GM12801 (cell line): ENCODE measurements around the gene COMMD9.

ENCODE experiments used
- TF ChIP-seq, protein P1 (sequence below): IDR thresholded peaks from one replicate; pipeline ENCODE4 v1.5.1; 2011; ENCODE audit warnings: control low read depth; ENCODE audit not compliant: insufficient read length; ENCODE audit errors: extremely low read depth

The COMMD9 gene

DNA sequence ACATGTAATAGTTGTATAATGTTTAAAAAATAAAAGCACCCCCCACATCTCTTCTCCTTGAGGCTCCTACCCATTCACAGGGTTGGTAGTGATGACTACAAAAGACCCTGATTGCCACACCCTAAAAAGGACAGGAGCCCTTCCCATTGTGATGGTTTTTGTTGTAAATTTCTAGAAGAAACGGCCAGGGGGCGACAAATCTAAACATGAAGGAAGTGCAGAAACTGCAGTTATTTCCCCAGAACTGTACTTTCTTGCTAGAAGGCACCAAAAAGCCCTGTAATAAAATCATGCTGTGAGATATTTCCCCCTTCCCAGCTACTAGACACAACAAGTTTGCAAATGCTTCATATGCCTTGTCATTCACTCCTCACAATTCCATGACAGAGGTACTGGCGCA lies 17.7 kb upstream of the COMMD9 start:
- TF ChIP-seq, protein P1, sequence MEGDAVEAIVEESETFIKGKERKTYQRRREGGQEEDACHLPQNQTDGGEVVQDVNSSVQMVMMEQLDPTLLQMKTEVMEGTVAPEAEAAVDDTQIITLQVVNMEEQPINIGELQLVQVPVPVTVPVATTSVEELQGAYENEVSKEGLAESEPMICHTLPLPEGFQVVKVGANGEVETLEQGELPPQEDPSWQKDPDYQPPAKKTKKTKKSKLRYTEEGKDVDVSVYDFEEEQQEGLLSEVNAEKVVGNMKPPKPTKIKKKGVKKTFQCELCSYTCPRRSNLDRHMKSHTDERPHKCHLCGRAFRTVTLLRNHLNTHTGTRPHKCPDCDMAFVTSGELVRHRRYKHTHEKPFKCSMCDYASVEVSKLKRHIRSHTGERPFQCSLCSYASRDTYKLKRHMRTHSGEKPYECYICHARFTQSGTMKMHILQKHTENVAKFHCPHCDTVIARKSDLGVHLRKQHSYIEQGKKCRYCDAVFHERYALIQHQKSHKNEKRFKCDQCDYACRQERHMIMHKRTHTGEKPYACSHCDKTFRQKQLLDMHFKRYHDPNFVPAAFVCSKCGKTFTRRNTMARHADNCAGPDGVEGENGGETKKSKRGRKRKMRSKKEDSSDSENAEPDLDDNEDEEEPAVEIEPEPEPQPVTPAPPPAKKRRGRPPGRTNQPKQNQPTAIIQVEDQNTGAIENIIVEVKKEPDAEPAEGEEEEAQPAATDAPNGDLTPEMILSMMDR = no peak

DNA sequence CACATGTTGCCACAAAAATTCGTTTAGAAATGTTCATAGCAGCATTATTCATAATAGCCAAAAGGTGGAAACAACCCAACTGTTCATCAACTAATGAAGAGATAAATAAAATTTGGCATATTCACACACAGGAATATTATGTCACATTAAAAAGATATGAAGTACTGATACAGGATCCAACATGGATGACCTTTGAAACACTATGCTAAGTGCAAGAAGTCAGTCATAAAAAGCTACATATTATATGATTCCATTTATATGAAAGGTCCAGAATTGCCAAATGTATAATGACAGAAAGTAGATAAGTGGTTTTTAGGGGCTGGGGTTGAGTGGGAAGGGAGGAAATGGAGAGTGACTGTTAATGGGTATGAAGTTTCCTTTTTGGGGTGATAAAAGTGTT lies 15.8 kb upstream of the COMMD9 start:
- TF ChIP-seq, protein P1 = no peak

DNA sequence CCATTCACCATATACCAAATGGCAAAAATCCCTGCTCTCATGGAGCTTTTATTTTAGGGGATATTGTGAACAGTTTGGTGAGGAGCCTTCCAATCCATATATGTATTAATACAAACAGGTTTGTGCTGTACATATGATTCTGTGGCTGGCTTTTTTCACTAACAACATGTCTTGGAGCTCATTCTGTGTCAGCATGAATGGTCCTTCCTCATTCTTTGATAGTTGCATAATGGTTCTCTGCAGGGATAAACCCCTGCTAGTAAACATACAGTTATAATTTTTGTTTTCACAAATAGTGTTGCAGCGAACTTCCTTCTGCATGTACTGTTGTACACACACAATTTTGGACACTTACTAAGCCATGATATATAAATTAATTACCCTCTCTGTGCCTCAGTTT lies 15.1 kb upstream of the COMMD9 start:
- TF ChIP-seq, protein P1 = no peak

DNA sequence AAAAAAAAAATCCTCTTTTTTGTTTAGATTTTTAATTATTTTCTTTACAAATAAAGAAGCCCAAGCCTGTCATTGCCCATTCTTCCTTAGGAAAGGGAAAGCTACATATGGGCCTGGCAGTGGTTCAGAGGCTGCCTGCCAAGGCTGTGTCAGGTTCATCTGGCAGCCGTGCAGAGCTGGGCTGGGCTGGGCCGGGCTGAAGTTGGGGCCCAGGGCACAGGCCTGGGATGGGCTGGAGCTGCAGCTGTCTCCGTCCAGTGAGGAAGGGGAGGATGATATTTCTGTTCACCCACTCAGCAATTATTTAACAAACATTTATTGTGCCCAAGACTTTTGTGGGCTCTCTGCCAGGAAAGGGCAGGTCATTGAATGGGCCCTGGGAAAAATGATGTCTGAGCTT lies 11.4 kb upstream of the COMMD9 start:
- TF ChIP-seq, protein P1 = no peak

DNA sequence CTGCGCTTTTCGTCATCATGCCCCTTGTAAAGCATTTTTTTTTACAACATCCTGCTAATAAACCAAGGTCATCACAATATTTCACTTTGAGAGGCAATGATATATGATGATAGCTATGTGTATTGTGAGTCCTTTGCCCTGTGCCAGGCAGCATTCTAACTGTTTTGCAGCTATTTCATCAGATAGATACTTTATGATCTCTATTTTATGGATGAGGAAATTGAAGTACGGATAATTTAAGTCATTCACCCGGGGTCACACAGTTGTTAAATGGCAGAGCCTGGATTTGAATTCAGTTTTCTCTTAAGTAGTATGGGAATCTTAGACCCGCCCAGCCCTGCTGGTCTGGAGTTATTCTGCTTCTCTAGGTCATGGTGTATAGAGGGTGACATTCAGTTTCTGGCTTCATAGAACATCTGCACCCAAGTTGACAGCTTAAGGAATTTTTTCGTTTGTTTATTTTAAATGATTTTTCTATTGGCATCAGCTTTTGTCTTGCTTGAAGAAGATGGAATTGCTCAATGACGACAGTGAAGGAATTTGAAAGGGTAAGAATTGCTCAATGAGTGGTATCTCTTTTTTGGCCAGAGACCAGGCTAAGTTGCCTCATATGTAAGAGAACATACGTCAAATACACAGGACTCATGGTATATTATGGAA lies 7.8 kb upstream of the COMMD9 start:
- TF ChIP-seq, protein P1 = no peak

DNA sequence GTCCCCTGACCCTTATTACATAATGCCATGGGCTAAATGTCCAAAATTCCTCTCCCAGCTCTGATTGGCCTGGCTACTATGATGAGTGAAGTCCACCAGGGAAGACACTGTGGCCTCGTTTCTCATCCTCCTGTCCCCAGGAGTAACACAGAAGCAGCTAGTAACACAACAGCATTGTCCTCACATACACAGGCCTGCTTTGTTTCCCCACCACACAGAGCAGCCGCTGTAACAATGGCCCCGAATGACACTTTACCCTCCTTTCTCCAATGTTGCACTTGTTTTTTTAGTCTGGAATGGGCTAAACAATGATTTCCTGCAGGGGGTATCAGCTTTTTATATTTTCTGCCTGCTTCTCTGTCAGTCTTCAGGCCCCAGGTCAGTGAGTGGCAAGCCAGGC lies 6.7 kb upstream of the COMMD9 start, which contains the start of gene PRR5L:
Gene PRR5L, plus strand, starts transcription at position 363 of the 400 bp plus-strand sequence. CDS start 104,834 bp downstream, outside the sequence.
- TF ChIP-seq, protein P1 = no peak

DNA sequence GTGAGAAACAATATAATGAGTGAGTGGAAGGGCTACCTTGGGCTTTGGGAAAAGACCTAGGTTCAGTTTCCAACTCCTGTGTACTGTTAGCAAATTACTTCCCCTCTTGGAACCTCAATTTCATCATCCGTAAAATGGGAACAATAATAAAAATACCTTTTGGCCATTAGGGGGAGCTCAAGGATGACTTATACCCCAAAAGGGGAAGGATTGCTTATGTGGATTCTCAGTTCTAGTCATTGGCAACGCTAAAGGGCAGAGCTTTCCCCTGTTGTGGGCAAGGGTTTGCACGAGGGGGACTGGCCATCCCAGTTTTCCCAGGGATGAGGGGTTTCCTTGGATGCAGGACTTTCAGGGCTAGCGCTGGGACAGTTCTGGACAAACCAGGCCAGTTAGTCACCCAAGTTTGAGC lies 3.1 kb upstream of the COMMD9 start:
- TF ChIP-seq, protein P1 = no peak
